B cell (primary cell): ENCODE results near the gene STAM. TPM values are rescaled to one million over a fixed set of nuclear protein-coding genes. Genes with fewer than 3 reads are reported as not detected.
A peak's percentile ranks its signal among the peaks of the same experiment; 100 is the strongest.

Experiments
- ATAC-seq: fragments of 200-7000 bp; cut with Tn5 transposase; one replicate; pipeline ENCODE4 v1.10.0; 2021; ENCODE audit warnings: low read depth, mild to moderate bottlenecking, moderate number of reproducible peaks, moderate library complexity
- CTCF ChIA-PET: fragments of 350-600 bp; sonication (Branson Sonifier 250); formaldehyde crosslinking; loops from one replicate; lab custom pipeline; 2021; ENCODE audit warnings: antibody characterized with exemption, inconsistent platforms; lab: Charles Lee
- POLR2A ChIA-PET: fragments of 350-600 bp; sonication (Branson Sonifier 250); formaldehyde crosslinking; loops from one replicate; lab custom pipeline; 2021; ENCODE audit warnings: antibody characterized with exemption; lab: Charles Lee
- DNase-seq: peaks from one replicate; pipeline ENCODE4 v3.0.0; 2013
- H2AFZ ChIP-seq: 2 replicates; pipeline ENCODE4 v1.6.1; 2012; ENCODE audit warnings: mild to moderate bottlenecking, low read depth, low read length; ENCODE audit not compliant: insufficient read depth, poor library complexity, severe bottlenecking
- H3K27ac ChIP-seq, 2 donors: 1 replicate in 1 of 2; 2 replicates in 1 of 2; pipeline ENCODE4 v1.5.1; 2012 to 2013; ENCODE audit warnings: low read length in 2 of 2, mild to moderate bottlenecking in 2 of 2, moderate library complexity in 1 of 2
- H3K27me3 ChIP-seq, 4 experiments: fragments of 200-600 bp in 1 of 4; sonication (generic) in 1 of 4; replicated peaks in 1 of 4; 1 replicate in 2 of 4; 2 replicates in 2 of 4; pipeline versions ENCODE4 v1.6.1 to v1.7.0; 2013 to 2016; ENCODE audit warnings: low read length in 3 of 4, mild to moderate bottlenecking in 2 of 4, mixed read lengths in 1 of 4, moderate library complexity in 1 of 4; ENCODE audit not compliant: insufficient read depth in 4 of 4, control insufficient read depth in 3 of 4; ENCODE audit errors: control extremely low read depth in 1 of 4
- H3K36me3 ChIP-seq, 2 experiments: replicated peaks in 1 of 2; 1 replicate in 1 of 2; 2 replicates in 1 of 2; pipeline versions ENCODE4 v1.6.1 to v1.7.1; 2013; ENCODE audit warnings: low read length in 1 of 2; ENCODE audit not compliant: insufficient read depth in 2 of 2, control insufficient read depth in 1 of 2; ENCODE audit errors: control extremely low read depth in 1 of 2, extremely low read depth in 1 of 2
- H3K4me1 ChIP-seq, 2 donors: fragments of 200-600 bp in 1 of 2; sonication (generic) in 1 of 2; 1 replicate in 1 of 2; 2 replicates in 1 of 2; pipeline versions ENCODE4 v1.5.1 to v1.6.1; 2013 to 2017; ENCODE audit warnings: low read length in 2 of 2; ENCODE audit not compliant: control insufficient read depth in 2 of 2, insufficient read depth in 2 of 2
- H3K4me2 ChIP-seq: replicated peaks from 2 replicates; pipeline ENCODE3; 2012; ENCODE audit warnings: mild to moderate bottlenecking, low read depth, low read length; ENCODE audit not compliant: poor library complexity, severe bottlenecking
- H3K4me3 ChIP-seq, 5 experiments: fragments of 200-600 bp in 1 of 5; sonication (generic) in 1 of 5; 1 replicate in 3 of 5; 2 replicates in 2 of 5; pipeline versions ENCODE4 v1.5.1 to v1.7.0; 2011 to 2016; ENCODE audit warnings: low read length in 4 of 5, mild to moderate bottlenecking in 4 of 5, low read depth in 2 of 5, control low read depth in 1 of 5, moderate library complexity in 1 of 5; ENCODE audit not compliant: insufficient read depth in 1 of 5; ENCODE audit errors: control extremely low read depth in 1 of 5, extremely low read depth in 1 of 5
- H3K79me2 ChIP-seq: fragments of 200-600 bp; sonication (generic); one replicate; pipeline ENCODE4 v1.6.0; 2016; ENCODE audit warnings: low read length; ENCODE audit not compliant: control insufficient read depth, insufficient read depth
- H3K9ac ChIP-seq: fragments of 200-600 bp; sonication (generic); 2 replicates; pipeline ENCODE4 v1.6.1; 2017; ENCODE audit warnings: mild to moderate bottlenecking, low read length, moderate library complexity
- H3K9me3 ChIP-seq, 3 donors: one replicate each; pipeline versions ENCODE4 v1.6.1 to v1.7.1; 2013; ENCODE audit warnings: low read length in 2 of 3; ENCODE audit not compliant: control insufficient read depth in 2 of 3, insufficient read depth in 1 of 3; ENCODE audit errors: control extremely low read depth in 1 of 3
- H4K20me1 ChIP-seq: 2 replicates; pipeline ENCODE4 v1.6.0; 2012; ENCODE audit warnings: mild to moderate bottlenecking, low read length; ENCODE audit not compliant: insufficient read depth, control insufficient read depth, poor library complexity, severe bottlenecking
- H3K27ac Mint-ChIP-seq: one replicate; pipeline ENCODE4 v1.8.0; 2021; ENCODE audit warnings: mixed read lengths
- H3K27me3 Mint-ChIP-seq: one replicate; pipeline ENCODE4 v1.8.0; 2021; ENCODE audit warnings: mixed read lengths
- H3K4me1 Mint-ChIP-seq: one replicate; pipeline ENCODE4 v1.8.0; 2021; ENCODE audit warnings: mixed read lengths
- H3K4me3 Mint-ChIP-seq: one replicate; pipeline ENCODE4 v1.8.0; 2021; ENCODE audit warnings: mixed read lengths
- H3K9me3 Mint-ChIP-seq: one replicate; pipeline ENCODE4 v1.8.0; 2022; ENCODE audit warnings: mixed read lengths; ENCODE audit not compliant: insufficient read depth
- CTCF ChIP-seq: fragments of 200-600 bp; IDR thresholded peaks from one replicate; pipeline ENCODE4 v1.8.0; 2022; ENCODE audit warnings: antibody characterized with exemption, mild to moderate bottlenecking
- EZH2 ChIP-seq: IDR thresholded peaks from 2 replicates; pipeline ENCODE4 v1.6.1; 2012; ENCODE audit warnings: borderline replicate concordance, low read depth, mild to moderate bottlenecking, moderate library complexity, low read length; ENCODE audit not compliant: insufficient read depth, poor library complexity, severe bottlenecking
- WGBS: methylation state at CpG from one replicate; pipeline ENCODE4 v1.1.5; 2013; ENCODE audit warnings: missing lambda C conversion rate; ENCODE audit not compliant: insufficient coverage; 5-methylcytosine and 5-hydroxymethylcytosine counted together
- intact Hi-C: fragments of 100-400 bp; cut with micrococcal nuclease; formaldehyde crosslinking; loops from one replicate; pipeline ENCODE4 v1.10.0; 2022
- polyA plus RNA-seq: library from polyadenylated mRNA; depleted of rRNA; stranded (reverse); fragments of >200 nt; gene quantifications from 2 replicates; pipeline ENCODE4 v1.2.3, GENCODE V29; 2012
- total RNA-seq, 2 donors: library from RNA; stranded (reverse); fragments of 120-200 nt in 1 of 2; gene quantifications; 1 replicate in 1 of 2; 2 replicates in 1 of 2; pipeline versions ENCODE4 v1.2.3 to v1.2.4, GENCODE V29; 2013 to 2022

Gene STAM
- total and polyA plus RNA-seq, 2 donors (not counting 1 experiment from before 2014, with no cell fraction given), result 9.1 to 35.1 TPM

DNA sequence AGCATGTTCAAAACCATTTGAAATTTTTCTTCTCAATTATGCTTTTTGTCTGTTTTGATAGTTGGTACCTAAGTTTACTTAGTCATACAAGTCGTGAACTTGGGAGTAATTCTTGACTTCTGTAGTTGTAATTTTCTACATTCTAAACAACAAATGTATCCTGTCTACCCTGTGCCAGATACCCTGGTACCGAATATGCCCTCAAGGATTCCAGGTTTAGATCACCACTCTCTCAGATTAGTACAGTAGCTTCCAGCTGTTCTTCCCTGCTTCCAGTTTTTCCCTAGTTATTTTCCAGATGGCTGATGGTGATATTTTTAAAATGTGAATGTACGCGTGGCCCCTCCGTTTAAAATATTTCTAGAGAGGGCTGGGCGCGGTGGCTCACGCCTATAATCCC is 6.5 kb downstream of the STAM start:
- TF ChIP-seq EZH2 (no peak), CTCF (no peak)
- Histone ChIP-seq H3K79me2 (peaks cover 86% of the 10 kb centered on the region), H3K27ac (no peak overlapping the region), H3K36me3 (no peaks in the 10 kb centered on the region), H3K9ac (no peak overlapping the region), H3K4me1 (peaks cover 16 to 31% of the 10 kb centered on the region in 2 donors), H4K20me1 (peaks cover 17% of the 10 kb centered on the region), H3K4me3 (no peak overlapping the region), H3K9me3 (peaks cover 0 to 6% (median 3%) of the 10 kb centered on the region in 3 donors), H2AFZ (no peak overlapping the region), H3K27me3 (no peaks in the 10 kb centered on the region), H3K4me2 (no peak overlapping the region)
- intact Hi-C loops, result no loop called here
- 97% methylated on average over 5 of the region's 8 CpGs for WGBS
- Mint-ChIP-seq H3K4me1 (peaks cover 61% of the 10 kb centered on the region), H3K4me3 (no peak overlapping the region), H3K27ac (peak overlapping the region; percentile 26), H3K9me3 (peaks cover 3% of the 10 kb centered on the region), H3K27me3 (no peaks in the 10 kb centered on the region)
- no peak for ATAC-seq
- DNase-seq, result no peak
- ChIA-PET CTCF (no interaction called here), POLR2A (no interaction called here)

DNA sequence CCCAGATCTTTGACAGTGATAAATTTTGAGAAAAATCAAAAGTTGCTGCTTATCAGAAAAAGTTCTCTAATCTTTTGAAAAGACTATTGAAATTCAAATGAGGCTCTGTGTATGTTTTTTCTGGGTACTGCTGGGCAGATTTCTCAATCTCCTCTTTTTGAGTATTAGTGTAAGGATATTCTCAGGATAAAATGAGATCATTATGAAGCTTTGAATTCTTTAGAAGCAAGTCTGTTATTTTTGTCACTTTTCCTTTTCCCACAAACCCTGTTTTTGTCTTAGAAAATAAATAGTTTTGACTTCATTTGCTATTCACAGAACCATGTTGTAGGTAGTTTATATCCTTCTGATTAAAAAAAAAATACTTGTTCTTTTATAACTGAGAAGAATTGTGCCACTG is 7.9 kb downstream of the STAM start:
- POLR2A ChIA-PET, result no interaction called here
- ATAC-seq, result no peak
- peaks cover 13 to 24% of the 10 kb centered on the region in 2 donors for H3K4me1 ChIP-seq
- Mint-ChIP-seq H3K27ac (no peak overlapping the region), H3K4me1 (peaks cover 61% of the 10 kb centered on the region), H3K27me3 (no peaks in the 10 kb centered on the region), H3K4me3 (no peak overlapping the region), H3K9me3 (peaks cover 3% of the 10 kb centered on the region)
- DNase-seq, result no peak
- H4K20me1 ChIP-seq, result peaks cover 15% of the 10 kb centered on the region
- intact Hi-C loops, result no loop called here
- H3K79me2 ChIP-seq, result peaks cover 85% of the 10 kb centered on the region
- no peak overlapping the region for H3K9ac ChIP-seq
- H3K4me2 ChIP-seq, result no peak overlapping the region
- CTCF ChIA-PET, result interaction anchor here (0.6 kb wide), 1 partner anchor 108 kb away, joined by 3 read pairs; no protein-coding TSS in a partner anchor
- H3K9me3 ChIP-seq, result peaks cover 0 to 6% (median 3%) of the 10 kb centered on the region in 3 donors
- H2AFZ ChIP-seq, result no peak overlapping the region
- H3K27me3 ChIP-seq, result no peaks in the 10 kb centered on the region
- TF ChIP-seq CTCF (no peak), EZH2 (no peak)
- H3K4me3 ChIP-seq, result no peak overlapping the region
- H3K36me3 ChIP-seq, result no peaks in the 10 kb centered on the region
- H3K27ac ChIP-seq, result no peak overlapping the region
